GM23248 (cell line): ENCODE results near the gene TINCR.

Source experiments
- EZH2 ChIP-seq: fragments of 200-600 bp; sonication (generic); IDR thresholded peaks from 2 replicates; pipeline ENCODE4 v1.6.1; 2018; ENCODE audit warnings: antibody characterized with exemption, mild to moderate bottlenecking; ENCODE audit not compliant: insufficient read depth, poor library complexity, severe bottlenecking
- EZH2phosphoT487 ChIP-seq: fragments of 200-600 bp; sonication (generic); IDR thresholded peaks from 2 replicates; pipeline ENCODE4 v1.6.1; 2018; ENCODE audit warnings: antibody characterized with exemption, moderate library complexity, mild to moderate bottlenecking, low read depth; ENCODE audit not compliant: insufficient read depth

- TF ChIP-seq EZH2 (no peak), EZH2phosphoT487 (no peak)
Observed at GRCh38 chr19:5603626-5604025, 35.9 kb upstream of the TINCR start.
